H1 (cell line): ENCODE data around the gene SSTR1. TPM values are rescaled to one million over a fixed set of nuclear protein-coding genes. Genes with fewer than 3 reads are reported as not detected.
A peak's percentile ranks its signal among the peaks of the same experiment; 100 is the strongest.

Experiments used
- CTCF ChIA-PET: fragments of 300-600 bp; sonication (Branson Sonifier 250); formaldehyde crosslinking; loops from one replicate; lab custom pipeline; 2021; ENCODE audit not compliant: partially characterized antibody; lab: Charles Lee
- POLR2A ChIA-PET: fragments of 300-600 bp; sonication (Branson Sonifier 250); formaldehyde crosslinking; loops from one replicate; lab custom pipeline; 2021; ENCODE audit warnings: inconsistent platforms; ENCODE audit not compliant: partially characterized antibody; lab: Charles Lee
- DNase-seq, 2 experiments: peaks; one replicate each; pipeline versions ENCODE4 v3.0.0 to v3.0.0-alpha.2; 2010 to 2022; ENCODE audit warnings: low spot score in 2 of 2, low read depth in 1 of 2, mixed read lengths in 1 of 2
- FAIRE-seq: peaks from 2 replicates; lab custom pipeline; 2011; peaks lifted over from hg19 to GRCh38; lab: Jason Lieb, UNC
- H2AFZ ChIP-seq: 2 replicates; pipeline ENCODE4 v1.8.1; 2012; ENCODE audit warnings: low read length, inconsistent platforms
- H2AK5ac ChIP-seq: 2 replicates; pipeline ENCODE4 v1.6.1; 2013; ENCODE audit warnings: low read depth, low read length
- H2BK120ac ChIP-seq: replicated peaks from 2 replicates; pipeline ENCODE3; 2013; ENCODE audit warnings: low read depth, low read length, inconsistent platforms
- H2BK12ac ChIP-seq: 2 replicates; pipeline ENCODE4 v1.6.1; 2013; ENCODE audit warnings: low read depth, low read length
- H2BK15ac ChIP-seq: 2 replicates; pipeline ENCODE4 v1.6.1; 2013; ENCODE audit warnings: low read length
- H2BK20ac ChIP-seq: 2 replicates; pipeline ENCODE4 v1.6.1; 2013; ENCODE audit warnings: low read length
- H2BK5ac ChIP-seq: 2 replicates; pipeline ENCODE4 v1.6.1; 2013; ENCODE audit warnings: low read depth, low read length
- H3K14ac ChIP-seq: 2 replicates; pipeline ENCODE4 v1.6.1; 2013; ENCODE audit warnings: inconsistent platforms; ENCODE audit not compliant: insufficient read length
- H3K18ac ChIP-seq: 2 replicates; pipeline ENCODE4 v1.6.1; 2013; ENCODE audit warnings: low read length; ENCODE audit errors: extremely low read depth
- H3K23ac ChIP-seq: 2 replicates; pipeline ENCODE4 v1.6.1; 2013; ENCODE audit warnings: inconsistent platforms; ENCODE audit not compliant: insufficient read length
- H3K23me2 ChIP-seq: 2 replicates; pipeline ENCODE4 v1.6.1; 2013; ENCODE audit warnings: low read depth, low read length
- H3K27ac ChIP-seq: 2 replicates; pipeline ENCODE4 v1.6.1; 2011; ENCODE audit warnings: low read depth, low read length, inconsistent platforms
- H3K27me3 ChIP-seq, 4 experiments: replicated peaks in 1 of 4; 1 replicate in 1 of 4; 2 replicates in 3 of 4; pipeline versions ENCODE4 v1.6.1 to v1.8.1; 2011 to 2013; ENCODE audit warnings: low read length in 3 of 4, mild to moderate bottlenecking in 3 of 4, inconsistent platforms in 2 of 4, mixed read lengths in 2 of 4, moderate library complexity in 1 of 4; ENCODE audit not compliant: control insufficient read depth in 3 of 4, insufficient read depth in 3 of 4; ENCODE audit errors: extremely low read depth in 1 of 4
- H3K36me3 ChIP-seq, 4 experiments: 2 replicates each; pipeline versions ENCODE4 v1.6.1 to v1.8.1; 2011 to 2013; ENCODE audit warnings: mild to moderate bottlenecking in 4 of 4, low read length in 3 of 4, moderate library complexity in 2 of 4, control low read depth in 1 of 4, inconsistent platforms in 1 of 4; ENCODE audit not compliant: insufficient read depth in 4 of 4, control insufficient read depth in 2 of 4
- H3K4ac ChIP-seq: replicated peaks from 2 replicates; pipeline ENCODE3; 2013; ENCODE audit warnings: low read length, low read depth, mixed read lengths, inconsistent platforms; ENCODE audit not compliant: insufficient read length
- H3K4me1 ChIP-seq, 4 experiments: replicated peaks in 1 of 4; 1 replicate in 1 of 4; 2 replicates in 3 of 4; pipeline versions ENCODE4 v1.6.1 to v1.8.1; 2011 to 2013; ENCODE audit warnings: low read length in 3 of 4, inconsistent platforms in 2 of 4, mixed read lengths in 1 of 4; ENCODE audit not compliant: insufficient read depth in 4 of 4, control insufficient read depth in 3 of 4
- H3K4me2 ChIP-seq, 2 experiments: 2 replicates each; pipeline versions ENCODE4 v1.6.1 to v1.8.1; 2011 to 2013; ENCODE audit warnings: low read depth in 2 of 2, low read length in 2 of 2, control low read depth in 1 of 2, inconsistent platforms in 1 of 2, mild to moderate bottlenecking in 1 of 2; ENCODE audit not compliant: insufficient read depth in 1 of 2
- H3K4me3 ChIP-seq, 4 experiments: fragments of 200-600, 300-600 bp in 1 of 4; sonication (generic), shearing (Covaris generic), sonication (Bioruptor Twin) in 1 of 4; 2 replicates each; pipeline versions ENCODE4 v1.5.1 to v1.8.1; 2011 to 2016; ENCODE audit warnings: low read length in 4 of 4, low read depth in 3 of 4, control low read depth in 2 of 4, inconsistent platforms in 2 of 4, mild to moderate bottlenecking in 2 of 4, mixed read lengths in 1 of 4, moderate library complexity in 1 of 4; ENCODE audit not compliant: insufficient read depth in 2 of 4; ENCODE audit errors: extremely low read depth in 1 of 4
- H3K56ac ChIP-seq: replicated peaks from 2 replicates; pipeline ENCODE3; 2013; ENCODE audit warnings: low read depth, mild to moderate bottlenecking, mixed read lengths, low read length, inconsistent platforms; ENCODE audit not compliant: insufficient read length
- H3K79me1 ChIP-seq: 2 replicates; pipeline ENCODE4 v1.6.1; 2013; ENCODE audit warnings: low read depth, low read length, control low read depth
- H3K79me2 ChIP-seq, 2 experiments: 2 replicates each; pipeline versions ENCODE4 v1.6.1 to v1.8.1; 2012 to 2013; ENCODE audit warnings: low read length in 2 of 2, mild to moderate bottlenecking in 2 of 2, inconsistent platforms in 1 of 2; ENCODE audit not compliant: insufficient read depth in 2 of 2, control insufficient read depth in 1 of 2
- H3K9ac ChIP-seq, 4 experiments: replicated peaks in 1 of 4; 1 replicate in 1 of 4; 2 replicates in 3 of 4; pipeline versions ENCODE4 v1.6.1 to v1.8.1; 2011 to 2013; ENCODE audit warnings: low read depth in 3 of 4, low read length in 3 of 4, control low read depth in 2 of 4, mild to moderate bottlenecking in 2 of 4, moderate library complexity in 2 of 4, inconsistent platforms in 1 of 4; ENCODE audit errors: extremely low read depth in 1 of 4
- H3K9me3 ChIP-seq, 2 experiments: 2 replicates each; pipeline versions ENCODE4 v1.6.1 to v1.8.1; 2012 to 2013; ENCODE audit warnings: mild to moderate bottlenecking in 2 of 2, moderate library complexity in 2 of 2, control low read depth in 1 of 2, inconsistent platforms in 1 of 2, low read depth in 1 of 2, low read length in 1 of 2, mixed read lengths in 1 of 2; ENCODE audit not compliant: insufficient read depth in 2 of 2
- H4K20me1 ChIP-seq, 2 experiments: replicated peaks in 1 of 2; 2 replicates each; pipeline versions ENCODE3 to v1.8.1; 2011 to 2013; ENCODE audit warnings: inconsistent platforms in 2 of 2, low read length in 2 of 2, mild to moderate bottlenecking in 1 of 2; ENCODE audit not compliant: insufficient read depth in 2 of 2, control insufficient read depth in 1 of 2
- H4K5ac ChIP-seq: 2 replicates; pipeline ENCODE4 v1.6.1; 2013; ENCODE audit warnings: low read length, low read depth, mixed read lengths, inconsistent platforms; ENCODE audit not compliant: insufficient read length
- H4K8ac ChIP-seq: 2 replicates; pipeline ENCODE4 v1.8.0; 2013; ENCODE audit warnings: mild to moderate bottlenecking, moderate library complexity, low read length, inconsistent platforms; ENCODE audit not compliant: insufficient read depth; ENCODE audit errors: extremely low read depth
- H4K91ac ChIP-seq: replicated peaks from 2 replicates; pipeline ENCODE3; 2013; ENCODE audit warnings: low read length, mixed read lengths, inconsistent platforms; ENCODE audit not compliant: insufficient read length
- ASH2L ChIP-seq: fragments of 200-600, 300-600 bp; sonication (generic); IDR thresholded peaks from one replicate; pipeline ENCODE4 v1.7.1; 2017; ENCODE audit warnings: low read length
- EZH2 ChIP-seq: fragments of 200-600 bp; sonication (generic); IDR thresholded peaks from 2 replicates; pipeline ENCODE4 v1.7.1; 2012; ENCODE audit warnings: low read depth, mild to moderate bottlenecking, moderate library complexity, low read length, inconsistent platforms; ENCODE audit not compliant: severe bottlenecking
- RFX5 ChIP-seq: IDR thresholded peaks from 2 replicates; pipeline ENCODE4 v1.6.1; 2011; ENCODE audit warnings: low read depth, low read length, improper control_type of control experiment, borderline replicate concordance
- SUZ12 ChIP-seq: fragments of 200-600 bp; sonication (generic); IDR thresholded peaks from 2 replicates; pipeline ENCODE4 v1.6.1; 2012; ENCODE audit warnings: mild to moderate bottlenecking, inconsistent platforms, low read length, moderate library complexity, mixed read lengths
- WGBS, 2 experiments: shearing (Covaris generic) in 1 of 2; methylation state at CpG; one replicate each; pipeline versions ENCODE4 v1.1.6 to v1.1.7; 2013 to 2015; ENCODE audit warnings: low lambda C conversion rate in 2 of 2, mixed read lengths in 2 of 2, inconsistent platforms in 1 of 2, low coverage in 1 of 2, missing lambda C conversion rate in 1 of 2; ENCODE audit not compliant: insufficient replicate concordance in 2 of 2, insufficient coverage in 1 of 2, insufficient read length in 1 of 2; ENCODE audit errors: extremely low coverage in 1 of 2, missing lambda C conversion rate in 1 of 2; 5-methylcytosine and 5-hydroxymethylcytosine counted together
- polyA plus RNA-seq, 7 experiments: library from polyadenylated mRNA; depleted of rRNA in 3 of 7; stranded (reverse) in 5 of 7; unstranded in 2 of 7; fragments of >200 nt in 5 of 7; fragments of 200-250 nt in 2 of 7; gene quantifications; 1 replicate in 5 of 7; 2 replicates in 1 of 7; 4 replicates in 1 of 7; pipeline versions ENCODE4 v1.2.1 to v1.2.3, GENCODE V29; 2011 to 2013; ENCODE audit warnings: missing spikeins in 2 of 7, mixed read lengths in 2 of 7
- total RNA-seq: library from RNA; stranded (reverse); fragmentation: NEBNext Ultra II Directional; extraction: Animal tissue kit (Norgen Biotek cat#: 25700); gene quantifications from 2 replicates; pipeline ENCODE4 v1.2.1, GENCODE V29; 2021

SSTR1 gene
- total and polyA plus RNA-seq, 2 of the 8 experiments (the other 6 are each of a cell fraction or from before 2014, with no cell fraction given), result 0.82 to 0.93 TPM

GRCh38 chr14:38211255-38211735, 3.6 kb downstream of the SSTR1 start:
- TF ChIP-seq RFX5 (no peak), ASH2L (peak; percentile 38), SUZ12 (peak; percentile 93), EZH2 (peak; percentile 90)
- Histone ChIP-seq H3K9ac (no peak overlapping the region), H3K4me1 (peaks cover 3 to 20% (median 12%) of the 10 kb centered on the region in 4 experiments), H2BK15ac (no peak overlapping the region), H3K4ac (no peak overlapping the region), H3K27ac (no peak overlapping the region), H2BK5ac (no peak overlapping the region), H2BK20ac (no peak overlapping the region), H3K79me2 (no peaks in the 10 kb centered on the region), H2AFZ (no peak overlapping the region), H2BK12ac (no peak overlapping the region), H2AK5ac (no peak overlapping the region), H3K18ac (no peak overlapping the region), H3K23me2 (peaks cover 12% of the 10 kb centered on the region), H4K8ac (peak overlapping the region; percentile 31; the same call in 1 of the 2 replicates), H3K9me3 (peaks cover 0 to 10% of the 10 kb centered on the region in 2 experiments; a peak in 1 of 4 replicates), H2BK120ac (no peak overlapping the region), H3K23ac (no peak overlapping the region), H3K4me3 (peak overlapping the region; percentile 17 to 56 (median 22); a peak in 4 of 8 replicates), H3K36me3 (peaks cover 0 to 5% (median 0%) of the 10 kb centered on the region in 4 experiments; a peak in 1 of 8 replicates), H4K5ac (no peak overlapping the region), H4K91ac (no peak overlapping the region), H4K20me1 (peaks cover 5 to 8% of the 10 kb centered on the region in 2 experiments), H3K27me3 (peaks cover 55 to 80% (median 71%) of the 10 kb centered on the region in 4 experiments), H3K4me2 (peak overlapping the region; percentile 76 to 85), H3K56ac (no peak overlapping the region), H3K14ac (no peak overlapping the region), H3K79me1 (no peaks in the 10 kb centered on the region)
- FAIRE-seq, result no peak
- CTCF ChIA-PET, result interaction anchor here (0.6 to 2.6 kb wide), 6 partner anchors 13 to 1282 kb away, joined by 3 to 8 read pairs (median 3); no protein-coding TSS in a partner anchor
- peak in 1 of 2 experiments; percentile 70 for DNase-seq
- WGBS, 2 experiments, result 7% methylated on average over 34 of the region's 34 CpGs; no CpG with 5 or more reads in 1 of the 2 experiments
- POLR2A ChIA-PET, result interaction anchor here (1.0 to 8.9 kb wide), 7 partner anchors 9 to 388 kb away, joined by 3 to 70 read pairs (median 5); partner anchors contain the start of gene CLEC14A
